GM21381 (cell line): ENCODE results near the gene ZKSCAN3.
"Not testable (repeated sequence)": the region's sequence is repeated elsewhere in the genome, so short reads cannot be mapped to it uniquely, and the experiment has no call there.

Experiments
- ATAC-seq: cut with Tn5 transposase; IDR thresholded peaks from one replicate; pipeline ENCODE4 v1.9.1; 2021; ENCODE audit warnings: mild to moderate bottlenecking, moderate library complexity; ENCODE audit not compliant: unreplicated experiment

ZKSCAN3 gene

GRCh38 chr6:28371280-28371679 lies 21.5 kb downstream of the ZKSCAN3 start:
- ATAC-seq = no peak

DNA sequence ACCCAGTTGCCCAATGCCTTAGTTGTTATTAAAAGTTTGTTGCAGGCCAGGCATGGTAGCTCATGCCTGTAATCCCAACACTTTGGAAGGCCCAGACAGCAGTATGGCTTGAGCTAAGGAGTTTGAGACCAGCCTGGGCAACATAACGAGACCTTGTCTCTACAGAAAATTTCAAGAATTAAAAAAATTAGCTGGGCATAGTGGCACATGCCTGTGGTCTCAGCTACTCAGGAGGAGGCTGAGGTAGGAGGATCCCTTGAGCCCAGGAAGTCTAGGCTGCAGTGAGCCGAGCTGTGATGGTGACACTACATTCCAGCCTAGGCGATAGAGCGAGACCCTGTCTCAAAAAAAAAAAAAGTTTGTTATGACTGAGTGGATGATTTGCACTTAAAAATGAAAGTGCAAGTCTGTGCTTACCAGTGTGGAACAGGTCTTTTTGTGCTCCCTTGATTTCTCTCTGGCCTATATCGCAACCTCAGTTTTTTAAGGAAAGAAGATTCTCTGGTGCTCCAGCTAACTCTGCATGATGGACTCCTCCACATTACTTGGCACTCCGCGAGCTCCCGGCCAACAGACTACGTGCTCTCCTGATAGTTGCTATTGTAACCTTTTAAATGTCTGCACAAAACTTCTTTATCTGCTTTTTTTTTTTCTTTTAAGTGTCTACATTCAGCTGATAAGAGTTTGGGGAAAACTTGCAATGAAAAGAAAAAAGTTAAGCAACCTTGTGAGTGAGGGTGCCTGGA lies 22.1 kb downstream of the ZKSCAN3 start:
- no peak for ATAC-seq

- no peak for ATAC-seq
Measured at GRCh38 chr6:28373925-28374324, 24.2 kb downstream of the ZKSCAN3 start.

- no peak for ATAC-seq
Measured at GRCh38 chr6:28377879-28378278, 28.1 kb downstream of the ZKSCAN3 start.

DNA sequence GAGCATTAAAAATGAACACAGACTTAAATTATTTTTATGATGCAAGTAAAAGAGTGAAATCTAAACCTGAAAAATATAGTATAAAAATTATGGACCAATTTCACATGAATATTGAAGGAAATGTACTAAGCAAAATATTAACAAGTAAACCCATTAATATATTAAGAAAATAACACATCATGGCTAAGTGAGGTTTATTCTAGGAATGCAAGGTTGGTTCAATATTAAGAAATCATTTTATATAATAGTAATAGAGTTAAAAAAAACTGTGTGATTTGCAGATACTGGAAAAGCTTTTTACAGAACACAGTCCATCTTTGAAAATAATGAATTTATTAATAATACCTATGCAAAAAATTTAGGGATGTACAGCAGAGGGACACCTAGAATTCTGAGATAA lies 28.9 kb downstream of the ZKSCAN3 start:
- ATAC-seq = no peak

- no peak for ATAC-seq
Measured at GRCh38 chr6:28380381-28380780, 30.6 kb downstream of the ZKSCAN3 start.

DNA sequence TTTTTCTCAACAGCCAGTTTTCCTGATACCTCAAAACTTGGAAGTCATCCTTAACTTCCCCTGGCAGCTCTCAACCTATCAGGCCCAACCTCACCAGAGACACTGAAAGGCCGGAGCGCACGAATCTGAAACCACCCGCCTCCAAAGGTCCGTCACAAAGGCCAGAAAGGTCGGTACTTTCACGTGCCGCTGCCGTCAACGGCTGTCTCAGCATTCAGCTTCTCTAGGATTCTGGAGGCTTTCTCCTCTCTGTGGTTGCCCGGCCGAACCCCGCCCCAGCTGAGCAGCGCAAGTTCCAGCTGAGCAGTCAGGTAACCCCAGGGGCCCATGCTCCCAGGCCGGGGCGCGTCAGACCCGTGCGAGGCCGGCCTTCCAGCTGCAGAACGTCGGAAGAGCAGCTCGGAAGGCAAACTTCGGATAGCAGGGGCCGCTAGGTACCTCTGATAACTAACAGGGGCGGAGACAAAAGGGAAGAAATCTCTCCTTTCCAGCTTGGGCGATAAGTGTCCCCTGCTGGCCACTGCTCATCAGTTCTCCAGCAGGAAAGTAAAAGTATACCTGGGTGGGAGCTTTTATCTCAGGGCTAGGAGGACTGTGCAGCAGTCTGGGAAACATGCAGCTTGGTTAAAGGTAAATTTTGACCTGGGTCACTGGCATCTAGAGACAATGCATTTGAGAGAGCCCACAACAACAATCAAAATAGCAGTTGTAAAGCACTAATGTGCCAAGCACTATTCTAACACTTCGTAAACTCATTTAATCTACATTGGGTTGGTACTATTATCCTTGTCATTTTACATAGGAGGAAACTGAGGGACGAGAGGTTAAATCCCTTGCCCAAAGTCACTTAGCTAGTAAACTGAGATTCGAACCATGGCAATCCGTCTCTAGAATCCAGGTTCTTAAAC lies 33.7 kb downstream of the ZKSCAN3 start:
- peak; percentile 91 for ATAC-seq

DNA sequence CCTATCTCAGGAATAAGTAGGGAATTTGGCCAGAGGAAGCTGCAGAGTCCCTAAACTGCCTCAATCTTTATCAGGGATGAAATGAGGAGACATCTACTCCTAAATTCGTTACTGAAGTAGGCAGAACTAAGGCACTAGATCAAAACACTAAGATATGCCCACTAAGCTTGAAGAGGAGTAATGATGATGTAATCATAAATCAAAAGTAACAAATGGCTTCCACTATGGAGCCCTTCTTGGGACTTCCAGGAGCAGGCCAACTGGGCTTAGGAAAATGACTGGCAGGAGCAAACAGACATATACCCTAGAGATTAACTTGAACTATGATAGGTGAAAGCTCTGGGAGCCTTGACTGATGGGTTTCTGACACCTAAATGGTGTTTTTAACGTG lies 34.4 kb downstream of the ZKSCAN3 start:
- ATAC-seq = no peak

DNA sequence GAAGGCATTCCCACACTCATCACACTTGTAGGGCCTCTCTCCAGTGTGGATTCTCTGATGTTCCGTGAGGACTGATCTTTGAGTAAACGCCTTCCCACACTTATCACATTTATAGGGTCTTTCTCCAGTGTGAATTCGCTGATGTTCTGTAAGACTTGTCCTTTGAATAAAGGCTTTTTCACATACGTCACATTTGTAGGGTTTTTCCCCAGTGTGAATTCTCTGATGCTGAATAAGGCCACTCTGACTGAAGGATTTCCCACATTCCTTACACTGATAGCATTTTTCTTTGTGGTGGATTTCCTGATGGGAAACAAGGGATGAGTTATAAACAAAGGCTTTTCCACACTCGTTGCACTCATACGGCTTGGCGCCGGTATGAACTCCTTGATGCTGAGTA lies 40.9 kb downstream of the ZKSCAN3 start:
- no peak for ATAC-seq

DNA sequence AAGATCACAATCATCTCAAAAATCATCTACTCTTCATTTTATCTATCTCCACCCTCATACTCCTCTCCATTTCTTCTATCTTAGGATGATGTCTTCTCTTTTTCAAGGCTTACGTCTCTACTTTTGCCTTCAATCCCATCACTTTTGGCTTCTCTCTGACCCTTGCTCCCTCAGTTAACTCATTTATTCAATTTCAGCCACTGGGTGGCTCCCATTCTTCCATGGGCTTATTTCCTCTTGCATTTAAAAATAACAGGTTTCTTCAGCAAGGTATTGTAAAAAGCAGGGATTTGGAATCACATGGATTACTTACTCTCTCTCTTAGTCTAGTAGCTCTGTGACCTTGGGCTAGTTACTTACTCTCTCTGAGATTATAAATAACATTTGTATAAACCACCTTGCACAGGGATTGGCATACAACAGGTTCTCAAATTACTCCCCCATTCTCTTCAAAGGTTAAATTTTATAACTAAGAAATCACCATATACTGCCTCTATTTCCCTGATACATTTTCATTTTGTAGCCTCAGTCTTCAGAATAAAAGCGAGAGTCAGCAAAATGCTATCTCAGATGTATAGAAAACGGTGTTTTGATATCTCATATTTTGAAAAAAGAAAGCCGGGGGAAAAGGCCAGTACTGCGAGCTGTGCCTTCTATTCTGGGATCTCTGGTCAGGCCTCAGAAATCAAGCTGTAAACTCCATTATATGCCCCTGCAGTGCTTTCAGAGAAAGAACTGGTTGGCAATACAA lies 44.3 kb downstream of the ZKSCAN3 start:
- ATAC-seq = no peak

DNA sequence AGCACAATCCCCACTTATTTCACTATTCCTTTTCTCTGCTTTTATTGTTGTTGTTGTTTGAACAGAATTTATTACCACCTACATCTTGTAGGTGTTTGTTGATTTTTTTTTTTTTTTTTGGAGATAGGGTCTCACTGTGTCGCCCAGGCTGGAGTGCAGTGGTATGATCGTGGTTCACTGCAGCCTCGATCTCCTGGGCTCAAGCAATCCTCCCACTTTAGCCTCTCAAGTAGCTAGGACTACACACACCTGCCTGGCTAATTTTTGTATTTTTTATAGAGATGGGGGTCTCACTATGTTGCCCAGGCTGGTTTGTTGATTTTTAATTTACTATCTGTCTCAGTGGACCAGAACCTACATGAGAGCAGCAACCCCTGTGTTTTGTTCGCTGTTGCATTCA lies 46.2 kb downstream of the ZKSCAN3 start:
- ATAC-seq = no peak

DNA sequence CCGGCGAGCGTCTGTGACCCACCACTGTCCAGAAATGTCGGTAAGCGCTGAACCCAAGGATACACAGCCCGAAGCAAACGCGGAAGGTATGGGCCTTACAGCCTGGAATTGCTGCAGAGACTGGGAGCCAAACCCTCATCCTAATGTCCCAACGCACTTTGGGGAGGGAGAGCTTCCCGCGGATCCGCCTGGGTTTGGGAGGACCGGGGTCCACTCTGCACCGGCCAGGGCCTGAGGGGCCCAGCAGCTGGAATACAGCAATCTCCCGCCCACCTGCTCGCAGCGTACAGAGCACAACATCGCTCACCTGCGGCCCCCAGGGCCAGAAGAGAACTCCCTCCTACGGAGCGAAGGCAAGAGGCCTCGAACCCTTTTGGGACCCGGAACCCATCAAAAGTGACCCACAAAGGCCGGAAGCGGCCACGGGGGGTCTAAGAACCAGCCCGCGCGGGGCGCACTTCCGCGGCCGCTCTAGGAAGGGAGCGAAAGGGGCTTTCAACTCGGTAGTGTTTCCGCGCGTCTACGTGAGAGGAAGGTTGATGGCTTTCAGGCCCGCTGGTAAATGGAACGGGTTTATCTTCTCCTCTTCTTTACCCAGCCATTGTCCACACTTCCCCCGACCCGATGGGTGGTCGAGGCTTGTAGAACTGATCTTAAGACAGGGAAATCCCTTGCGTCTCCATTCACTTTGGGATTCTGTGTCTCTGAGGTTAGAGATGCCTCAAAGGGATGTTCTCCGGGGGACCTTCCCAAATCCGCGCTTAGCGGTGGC lies 49.8 kb downstream of the ZKSCAN3 start, which contains the start of gene ZSCAN12:
Gene ZSCAN12, minus strand, starts transcription at position 398 of the 772 bp plus-strand sequence. CDS start 1,342 bp downstream, outside the sequence.
- ATAC-seq = peak; percentile 87

GRCh38 chr6:28400122-28400451 lies 50.3 kb downstream of the ZKSCAN3 start:
- no peak for ATAC-seq

GRCh38 chr6:28401172-28401571 lies 51.4 kb downstream of the ZKSCAN3 start:
- no peak for ATAC-seq

DNA sequence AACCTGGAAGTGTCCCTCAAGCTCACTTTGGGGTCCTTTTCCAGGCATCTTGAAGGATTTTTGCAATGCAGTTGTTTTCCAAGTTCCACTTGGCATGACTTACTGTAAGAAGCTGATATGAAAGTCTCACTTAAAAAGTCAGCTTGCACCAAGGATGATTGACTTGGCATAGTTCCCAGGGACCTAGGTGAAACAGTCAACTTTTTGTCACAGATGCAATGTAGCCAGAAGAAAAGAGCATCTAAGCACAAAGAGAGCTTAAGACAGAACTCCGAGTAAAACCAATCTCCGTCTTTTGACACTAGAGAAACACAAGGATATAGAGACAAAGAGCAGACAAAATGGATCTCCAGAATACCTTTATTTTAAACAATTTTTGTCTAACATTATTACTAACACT lies 52.5 kb downstream of the ZKSCAN3 start:
- ATAC-seq = no peak

DNA sequence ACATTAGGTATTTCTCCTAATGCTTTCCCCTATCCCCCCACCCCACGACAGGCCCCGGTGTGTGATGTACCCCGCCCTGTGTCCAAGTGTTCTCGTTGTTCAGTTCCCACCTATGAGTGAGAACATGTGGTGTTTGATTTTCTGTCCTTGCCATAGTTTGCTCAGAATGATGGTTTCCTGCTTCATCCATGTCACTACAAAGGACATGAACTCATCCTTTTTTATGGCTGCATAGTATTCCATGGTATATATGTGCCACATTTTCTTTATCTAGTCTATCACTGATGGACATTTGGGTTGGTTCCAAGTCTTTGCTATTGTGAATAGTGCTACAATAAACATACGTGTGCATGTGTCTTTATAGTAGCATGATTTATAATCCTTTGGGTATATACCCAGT lies 54.2 kb downstream of the ZKSCAN3 start:
- ATAC-seq = not testable (repeated sequence)

GRCh38 chr6:28407401-28407800 lies 57.7 kb downstream of the ZKSCAN3 start:
- ATAC-seq = no peak

DNA sequence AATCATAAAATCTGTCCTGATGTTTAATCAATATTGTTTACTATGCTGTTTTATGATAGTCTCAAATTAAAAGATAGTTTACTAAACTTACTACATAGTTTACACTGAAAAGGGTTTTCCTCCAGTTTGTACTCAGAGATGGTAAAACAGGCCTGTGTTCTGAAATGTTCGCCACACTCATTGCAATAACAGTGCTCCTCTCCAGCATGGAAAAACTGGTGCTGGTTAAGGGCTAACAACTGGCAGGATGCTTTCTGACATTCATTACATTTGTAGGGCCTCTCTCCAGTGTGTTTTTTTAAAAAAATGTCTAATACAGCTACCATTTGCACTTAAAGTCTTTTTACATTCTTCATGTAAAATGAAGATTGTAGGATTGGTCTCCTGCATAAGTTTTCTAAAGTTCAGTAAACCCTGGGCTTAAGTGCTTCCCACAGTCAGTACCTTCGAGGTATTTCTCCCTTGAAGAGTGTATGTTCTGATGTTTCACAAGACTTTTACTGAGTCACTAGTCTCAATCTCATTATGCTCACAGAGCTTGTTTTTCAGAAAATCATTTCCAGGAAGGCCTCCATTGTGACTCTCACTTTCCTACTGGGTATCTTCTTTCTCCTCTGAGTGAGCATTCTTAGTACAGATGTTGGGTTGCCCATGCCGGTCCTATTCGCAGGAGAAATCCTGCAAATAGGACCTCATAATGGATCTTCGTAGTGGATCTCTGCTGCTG lies 58.5 kb downstream of the ZKSCAN3 start:
- ATAC-seq = no peak

DNA sequence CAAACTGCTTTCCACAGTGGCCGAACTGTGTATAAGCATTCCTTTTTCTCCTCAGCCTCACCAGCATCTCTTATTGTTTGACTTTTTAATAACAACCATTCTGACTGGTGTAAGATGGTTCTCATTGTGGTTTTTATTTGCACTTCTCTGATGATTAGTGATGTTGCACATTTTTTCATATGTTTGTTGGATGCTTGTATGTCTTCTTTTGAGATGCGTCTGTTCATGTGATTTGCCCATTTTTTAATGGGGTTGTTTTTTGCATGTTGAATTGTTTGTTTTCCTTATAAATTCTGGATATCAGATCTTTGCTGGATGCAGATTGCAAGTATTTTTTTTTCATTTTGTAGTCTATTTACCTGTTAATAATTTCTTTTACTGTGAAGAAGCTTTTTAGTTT lies 61.0 kb downstream of the ZKSCAN3 start:
- no peak for ATAC-seq

GRCh38 chr6:28413681-28414080 lies 63.9 kb downstream of the ZKSCAN3 start:
- ATAC-seq = no peak
